H1 (cell line): ENCODE data around the gene PLEKHN1. TPM values are rescaled to one million over a fixed set of nuclear protein-coding genes. Genes with fewer than 3 reads are reported as not detected.

Experiments used
- CTCF ChIA-PET: fragments of 300-600 bp; sonication (Branson Sonifier 250); formaldehyde crosslinking; loops from one replicate; lab custom pipeline; 2021; ENCODE audit not compliant: partially characterized antibody; lab: Charles Lee
- POLR2A ChIA-PET: fragments of 300-600 bp; sonication (Branson Sonifier 250); formaldehyde crosslinking; loops from one replicate; lab custom pipeline; 2021; ENCODE audit warnings: inconsistent platforms; ENCODE audit not compliant: partially characterized antibody; lab: Charles Lee
- DNase-seq, 2 experiments: peaks; one replicate each; pipeline versions ENCODE4 v3.0.0 to v3.0.0-alpha.2; 2010 to 2022; ENCODE audit warnings: low spot score in 2 of 2, low read depth in 1 of 2, mixed read lengths in 1 of 2
- FAIRE-seq: peaks from 2 replicates; lab custom pipeline; 2011; peaks lifted over from hg19 to GRCh38; lab: Jason Lieb, UNC
- H2AFZ ChIP-seq: 2 replicates; pipeline ENCODE4 v1.8.1; 2012; ENCODE audit warnings: low read length, inconsistent platforms
- H2AK5ac ChIP-seq: 2 replicates; pipeline ENCODE4 v1.6.1; 2013; ENCODE audit warnings: low read depth, low read length
- H2BK120ac ChIP-seq: replicated peaks from 2 replicates; pipeline ENCODE3; 2013; ENCODE audit warnings: low read depth, low read length, inconsistent platforms
- H2BK12ac ChIP-seq: 2 replicates; pipeline ENCODE4 v1.6.1; 2013; ENCODE audit warnings: low read depth, low read length
- H2BK15ac ChIP-seq: 2 replicates; pipeline ENCODE4 v1.6.1; 2013; ENCODE audit warnings: low read length
- H2BK20ac ChIP-seq: 2 replicates; pipeline ENCODE4 v1.6.1; 2013; ENCODE audit warnings: low read length
- H2BK5ac ChIP-seq: 2 replicates; pipeline ENCODE4 v1.6.1; 2013; ENCODE audit warnings: low read depth, low read length
- H3K14ac ChIP-seq: 2 replicates; pipeline ENCODE4 v1.6.1; 2013; ENCODE audit warnings: inconsistent platforms; ENCODE audit not compliant: insufficient read length
- H3K18ac ChIP-seq: 2 replicates; pipeline ENCODE4 v1.6.1; 2013; ENCODE audit warnings: low read length; ENCODE audit errors: extremely low read depth
- H3K23ac ChIP-seq: 2 replicates; pipeline ENCODE4 v1.6.1; 2013; ENCODE audit warnings: inconsistent platforms; ENCODE audit not compliant: insufficient read length
- H3K23me2 ChIP-seq: 2 replicates; pipeline ENCODE4 v1.6.1; 2013; ENCODE audit warnings: low read depth, low read length
- H3K27ac ChIP-seq: 2 replicates; pipeline ENCODE4 v1.6.1; 2011; ENCODE audit warnings: low read depth, low read length, inconsistent platforms
- H3K27me3 ChIP-seq, 4 experiments: replicated peaks in 1 of 4; 1 replicate in 1 of 4; 2 replicates in 3 of 4; pipeline versions ENCODE4 v1.6.1 to v1.8.1; 2011 to 2013; ENCODE audit warnings: low read length in 3 of 4, mild to moderate bottlenecking in 3 of 4, inconsistent platforms in 2 of 4, mixed read lengths in 2 of 4, moderate library complexity in 1 of 4; ENCODE audit not compliant: control insufficient read depth in 3 of 4, insufficient read depth in 3 of 4; ENCODE audit errors: extremely low read depth in 1 of 4
- H3K36me3 ChIP-seq, 4 experiments: 2 replicates each; pipeline versions ENCODE4 v1.6.1 to v1.8.1; 2011 to 2013; ENCODE audit warnings: mild to moderate bottlenecking in 4 of 4, low read length in 3 of 4, moderate library complexity in 2 of 4, control low read depth in 1 of 4, inconsistent platforms in 1 of 4; ENCODE audit not compliant: insufficient read depth in 4 of 4, control insufficient read depth in 2 of 4
- H3K4ac ChIP-seq: replicated peaks from 2 replicates; pipeline ENCODE3; 2013; ENCODE audit warnings: low read length, low read depth, mixed read lengths, inconsistent platforms; ENCODE audit not compliant: insufficient read length
- H3K4me1 ChIP-seq, 4 experiments: replicated peaks in 1 of 4; 1 replicate in 1 of 4; 2 replicates in 3 of 4; pipeline versions ENCODE4 v1.6.1 to v1.8.1; 2011 to 2013; ENCODE audit warnings: low read length in 3 of 4, inconsistent platforms in 2 of 4, mixed read lengths in 1 of 4; ENCODE audit not compliant: insufficient read depth in 4 of 4, control insufficient read depth in 3 of 4
- H3K4me2 ChIP-seq, 2 experiments: 2 replicates each; pipeline versions ENCODE4 v1.6.1 to v1.8.1; 2011 to 2013; ENCODE audit warnings: low read depth in 2 of 2, low read length in 2 of 2, control low read depth in 1 of 2, inconsistent platforms in 1 of 2, mild to moderate bottlenecking in 1 of 2; ENCODE audit not compliant: insufficient read depth in 1 of 2
- H3K4me3 ChIP-seq, 4 experiments: fragments of 200-600, 300-600 bp in 1 of 4; sonication (generic), shearing (Covaris generic), sonication (Bioruptor Twin) in 1 of 4; 2 replicates each; pipeline versions ENCODE4 v1.5.1 to v1.8.1; 2011 to 2016; ENCODE audit warnings: low read length in 4 of 4, low read depth in 3 of 4, control low read depth in 2 of 4, inconsistent platforms in 2 of 4, mild to moderate bottlenecking in 2 of 4, mixed read lengths in 1 of 4, moderate library complexity in 1 of 4; ENCODE audit not compliant: insufficient read depth in 2 of 4; ENCODE audit errors: extremely low read depth in 1 of 4
- H3K56ac ChIP-seq: replicated peaks from 2 replicates; pipeline ENCODE3; 2013; ENCODE audit warnings: low read depth, mild to moderate bottlenecking, mixed read lengths, low read length, inconsistent platforms; ENCODE audit not compliant: insufficient read length
- H3K79me1 ChIP-seq: 2 replicates; pipeline ENCODE4 v1.6.1; 2013; ENCODE audit warnings: low read depth, low read length, control low read depth
- H3K79me2 ChIP-seq, 2 experiments: 2 replicates each; pipeline versions ENCODE4 v1.6.1 to v1.8.1; 2012 to 2013; ENCODE audit warnings: low read length in 2 of 2, mild to moderate bottlenecking in 2 of 2, inconsistent platforms in 1 of 2; ENCODE audit not compliant: insufficient read depth in 2 of 2, control insufficient read depth in 1 of 2
- H3K9ac ChIP-seq, 4 experiments: replicated peaks in 1 of 4; 1 replicate in 1 of 4; 2 replicates in 3 of 4; pipeline versions ENCODE4 v1.6.1 to v1.8.1; 2011 to 2013; ENCODE audit warnings: low read depth in 3 of 4, low read length in 3 of 4, control low read depth in 2 of 4, mild to moderate bottlenecking in 2 of 4, moderate library complexity in 2 of 4, inconsistent platforms in 1 of 4; ENCODE audit errors: extremely low read depth in 1 of 4
- H3K9me3 ChIP-seq, 2 experiments: 2 replicates each; pipeline versions ENCODE4 v1.6.1 to v1.8.1; 2012 to 2013; ENCODE audit warnings: mild to moderate bottlenecking in 2 of 2, moderate library complexity in 2 of 2, control low read depth in 1 of 2, inconsistent platforms in 1 of 2, low read depth in 1 of 2, low read length in 1 of 2, mixed read lengths in 1 of 2; ENCODE audit not compliant: insufficient read depth in 2 of 2
- H4K20me1 ChIP-seq, 2 experiments: replicated peaks in 1 of 2; 2 replicates each; pipeline versions ENCODE3 to v1.8.1; 2011 to 2013; ENCODE audit warnings: inconsistent platforms in 2 of 2, low read length in 2 of 2, mild to moderate bottlenecking in 1 of 2; ENCODE audit not compliant: insufficient read depth in 2 of 2, control insufficient read depth in 1 of 2
- H4K5ac ChIP-seq: 2 replicates; pipeline ENCODE4 v1.6.1; 2013; ENCODE audit warnings: low read length, low read depth, mixed read lengths, inconsistent platforms; ENCODE audit not compliant: insufficient read length
- H4K8ac ChIP-seq: 2 replicates; pipeline ENCODE4 v1.8.0; 2013; ENCODE audit warnings: mild to moderate bottlenecking, moderate library complexity, low read length, inconsistent platforms; ENCODE audit not compliant: insufficient read depth; ENCODE audit errors: extremely low read depth
- H4K91ac ChIP-seq: replicated peaks from 2 replicates; pipeline ENCODE3; 2013; ENCODE audit warnings: low read length, mixed read lengths, inconsistent platforms; ENCODE audit not compliant: insufficient read length
- FOSL1 ChIP-seq: IDR thresholded peaks from 2 replicates; pipeline ENCODE4 v1.6.1; 2011; ENCODE audit warnings: mild to moderate bottlenecking, low read depth, low read length, moderate library complexity; ENCODE audit not compliant: insufficient read depth
- MAFK ChIP-seq: IDR thresholded peaks from 2 replicates; pipeline ENCODE4 v1.6.1; 2012; ENCODE audit warnings: low read depth, mild to moderate bottlenecking, improper control_type of control experiment, low read length
- YY1 ChIP-seq: IDR thresholded peaks from 2 replicates; pipeline ENCODE4 v1.6.1; 2011; ENCODE audit warnings: low read depth, mild to moderate bottlenecking, low read length
- WGBS, 2 experiments: shearing (Covaris generic) in 1 of 2; methylation state at CpG; one replicate each; pipeline versions ENCODE4 v1.1.6 to v1.1.7; 2013 to 2015; ENCODE audit warnings: low lambda C conversion rate in 2 of 2, mixed read lengths in 2 of 2, inconsistent platforms in 1 of 2, low coverage in 1 of 2, missing lambda C conversion rate in 1 of 2; ENCODE audit not compliant: insufficient replicate concordance in 2 of 2, insufficient coverage in 1 of 2, insufficient read length in 1 of 2; ENCODE audit errors: extremely low coverage in 1 of 2, missing lambda C conversion rate in 1 of 2; 5-methylcytosine and 5-hydroxymethylcytosine counted together
- polyA plus RNA-seq, 7 experiments: library from polyadenylated mRNA; depleted of rRNA in 3 of 7; stranded (reverse) in 5 of 7; unstranded in 2 of 7; fragments of >200 nt in 5 of 7; fragments of 200-250 nt in 2 of 7; gene quantifications; 1 replicate in 5 of 7; 2 replicates in 1 of 7; 4 replicates in 1 of 7; pipeline versions ENCODE4 v1.2.1 to v1.2.3, GENCODE V29; 2011 to 2013; ENCODE audit warnings: missing spikeins in 2 of 7, mixed read lengths in 2 of 7
- total RNA-seq: library from RNA; stranded (reverse); fragmentation: NEBNext Ultra II Directional; extraction: Animal tissue kit (Norgen Biotek cat#: 25700); gene quantifications from 2 replicates; pipeline ENCODE4 v1.2.1, GENCODE V29; 2021
- TF ChIP-seq, protein P1 (sequence below): IDR thresholded peaks from 2 replicates; pipeline ENCODE4 v1.6.1; 2011; ENCODE audit warnings: low read length, improper control_type of control experiment

PLEKHN1 gene
- total and polyA plus RNA-seq, 2 of the 8 experiments (the other 6 are each of a cell fraction or from before 2014, with no cell fraction given) = 0.39 to 1.5 TPM

DNA sequence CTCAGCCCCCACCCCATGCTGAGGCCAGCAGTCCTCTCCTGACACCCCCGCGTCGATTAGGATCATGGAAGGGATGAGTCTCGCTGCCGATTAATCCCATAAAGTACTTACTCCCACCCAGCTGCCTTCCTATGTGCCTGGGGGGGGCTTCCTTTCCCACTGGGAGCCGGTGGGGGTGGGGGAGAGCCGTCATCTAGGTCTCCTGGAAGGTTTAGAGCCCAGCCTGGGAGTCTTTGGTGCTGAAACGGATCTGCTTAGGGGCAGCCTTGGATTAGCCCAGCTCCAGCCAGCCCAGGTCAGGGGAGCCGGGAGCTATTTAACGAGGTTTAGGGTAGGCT lies 32.7 kb upstream of the PLEKHN1 start:
- no peak overlapping the region for H3K27ac ChIP-seq
- peaks cover 2 to 13% (median 9%) of the 10 kb centered on the region in 4 experiments for H3K4me1 ChIP-seq
- TF ChIP-seq YY1 = no peak
- TF ChIP-seq MAFK = no peak
- TF ChIP-seq, protein P1, sequence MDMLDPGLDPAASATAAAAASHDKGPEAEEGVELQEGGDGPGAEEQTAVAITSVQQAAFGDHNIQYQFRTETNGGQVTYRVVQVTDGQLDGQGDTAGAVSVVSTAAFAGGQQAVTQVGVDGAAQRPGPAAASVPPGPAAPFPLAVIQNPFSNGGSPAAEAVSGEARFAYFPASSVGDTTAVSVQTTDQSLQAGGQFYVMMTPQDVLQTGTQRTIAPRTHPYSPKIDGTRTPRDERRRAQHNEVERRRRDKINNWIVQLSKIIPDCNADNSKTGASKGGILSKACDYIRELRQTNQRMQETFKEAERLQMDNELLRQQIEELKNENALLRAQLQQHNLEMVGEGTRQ = no peak
- TF ChIP-seq FOSL1 = no peak
- TF ChIP-seq, all 59 proteins: peak for 0
- Histone ChIP-seq H4K5ac (no peak overlapping the region), H3K23ac (no peak overlapping the region), H2BK12ac (no peak overlapping the region), H3K9me3 (no peaks in the 10 kb centered on the region), H3K56ac (no peak overlapping the region), H2BK5ac (no peak overlapping the region), H3K79me2 (no peaks in the 10 kb centered on the region), H2AK5ac (no peak overlapping the region), H4K8ac (no peak overlapping the region), H4K91ac (no peak overlapping the region), H3K27me3 (peaks cover 66 to 87% (median 85%) of the 10 kb centered on the region in 4 experiments), H3K23me2 (no peaks in the 10 kb centered on the region), H3K4me3 (no peak overlapping the region), H3K36me3 (no peaks in the 10 kb centered on the region), H2BK120ac (no peak overlapping the region), H2AFZ (no peak overlapping the region), H2BK15ac (no peak overlapping the region), H3K14ac (no peak overlapping the region), H3K9ac (no peak overlapping the region), H2BK20ac (no peak overlapping the region), H4K20me1 (peaks cover 14 to 22% of the 10 kb centered on the region in 2 experiments), H3K4me2 (no peak overlapping the region), H3K4ac (no peak overlapping the region), H3K79me1 (no peaks in the 10 kb centered on the region), H3K18ac (no peak overlapping the region)
- CTCF ChIA-PET = interaction anchor here (0.9 to 1.4 kb wide), 4 partner anchors 18 to 29 kb away, joined by 3 to 6 read pairs (median 4); no protein-coding TSS in a partner anchor
- 52% methylated on average over 10 of the region's 10 CpGs; no CpG with 5 or more reads in 1 of the 2 experiments for WGBS, 2 experiments
- FAIRE-seq (no peak), DNase-seq (no peak)
- POLR2A ChIA-PET = interaction anchor here (0.6 to 1.1 kb wide), 2 partner anchors 27 to 29 kb away, joined by 3 read pairs; no protein-coding TSS in a partner anchor
